HL-60 (cell line): Measurements from ENCODE around the gene TMEM163.

ENCODE experiments used
- CTCF ChIP-seq: IDR thresholded peaks from one replicate; pipeline ENCODE4 v1.5.1; 2011; ENCODE audit warnings: low read length, control low read depth, inconsistent platforms; ENCODE audit not compliant: insufficient read depth
- GABPA ChIP-seq: IDR thresholded peaks from 2 replicates; pipeline ENCODE4 v1.6.1; 2012; ENCODE audit warnings: low read depth
- POLR2AphosphoS5 ChIP-seq: IDR thresholded peaks from 2 replicates; pipeline ENCODE4 v1.6.1; 2012; ENCODE audit warnings: low read depth
- REST ChIP-seq: IDR thresholded peaks from 2 replicates; pipeline ENCODE4 v1.6.1; 2012; ENCODE audit warnings: low read depth; ENCODE audit not compliant: insufficient replicate concordance

DNA sequence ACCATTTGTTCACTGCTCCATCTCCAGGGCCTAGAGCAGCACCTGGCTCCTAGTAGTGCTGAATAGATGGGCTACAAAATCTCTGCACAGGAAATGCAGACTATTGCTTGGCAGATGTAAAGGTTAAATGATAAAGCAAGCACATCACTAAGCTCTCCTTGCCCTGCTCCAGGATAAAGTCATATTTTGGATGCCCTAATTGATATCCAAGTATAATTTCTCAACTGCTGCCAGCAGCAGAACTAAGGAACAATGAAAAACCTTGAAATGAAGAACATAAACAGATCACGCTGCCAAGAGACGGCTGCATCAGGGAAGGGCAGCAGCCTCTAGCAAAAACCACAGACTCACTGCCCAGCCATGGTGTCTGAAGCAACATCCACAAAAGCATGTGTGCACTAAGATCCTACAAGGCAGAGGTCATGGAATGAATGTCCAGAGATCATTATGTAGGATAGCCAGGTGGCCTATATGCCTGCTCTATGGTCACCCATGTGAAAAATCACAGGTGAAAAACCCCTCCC is 134.7 kb downstream of the TMEM163 start:
- TF ChIP-seq CTCF (no peak), REST (no peak), POLR2AphosphoS5 (no peak), GABPA (no peak)
